HL-60/S4 treated with phorbol 12-myristate 13-acetate at 8.2 ng/mL for 4 days and 3 days (cell line): ENCODE measurements around the gene INO80.

Experiments used
- in situ Hi-C: fragments of 300-500 bp; cut with MboI; formaldehyde crosslinking; loops from 2 replicates; pipeline ENCODE4 v1.15.0; 2022; ENCODE audit warnings: low sequenced_read_pairs

The INO80 gene

GRCh38 chr15:41047474-41047873, 68.6 kb downstream of the INO80 start:
- in situ Hi-C loops = no loop called here

GRCh38 chr15:41043276-41043951, 72.7 kb downstream of the INO80 start:
- in situ Hi-C loops = no loop called here

DNA sequence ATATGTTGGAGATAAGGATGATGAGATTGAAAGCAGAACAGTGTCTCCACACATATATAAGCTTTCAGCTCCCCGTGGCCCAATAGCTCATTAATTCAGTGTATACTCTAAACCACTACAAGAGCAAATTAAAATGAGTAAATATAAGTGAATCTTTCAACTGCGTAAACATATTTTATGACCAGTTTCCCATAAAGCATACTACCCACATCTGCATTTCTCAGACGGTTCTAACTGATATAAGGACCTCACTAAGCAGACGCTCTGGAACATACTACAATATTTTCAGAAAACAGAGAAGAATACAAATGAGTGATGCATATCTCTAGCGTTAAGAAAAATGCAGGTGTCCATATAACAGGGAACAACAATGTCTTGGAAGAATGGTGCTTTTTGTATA, 73.2 kb downstream of the INO80 start:
- in situ Hi-C loops = no loop called here

DNA sequence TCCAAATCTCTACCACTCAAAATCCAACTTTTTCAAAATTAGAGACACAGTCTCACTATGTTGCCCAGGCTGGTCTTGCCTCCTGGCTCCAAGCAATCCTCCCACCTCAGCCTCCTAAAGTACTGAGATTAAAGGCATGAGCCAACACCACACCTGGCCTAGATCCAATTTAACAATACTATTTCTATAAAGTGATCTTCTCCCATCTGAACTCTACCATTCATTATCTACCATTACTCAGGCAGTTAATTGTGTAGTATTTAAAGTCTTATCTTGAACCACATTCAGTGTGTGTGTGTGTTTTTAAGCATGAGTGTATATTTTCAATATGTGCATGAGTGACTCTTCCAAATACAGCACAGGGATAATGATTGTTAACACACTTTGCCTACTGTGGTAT, 77.0 kb downstream of the INO80 start:
- in situ Hi-C loops = no loop called here

- in situ Hi-C loops = no loop called here
These were observed 84.1 kb downstream of the INO80 start for GRCh38 chr15:41032079-41032328.

- in situ Hi-C loops = no loop called here
These were observed 84.6 kb downstream of the INO80 start for GRCh38 chr15:41031232-41032078.

GRCh38 chr15:41028853-41029252, 87.2 kb downstream of the INO80 start:
- in situ Hi-C loops = no loop called here

DNA sequence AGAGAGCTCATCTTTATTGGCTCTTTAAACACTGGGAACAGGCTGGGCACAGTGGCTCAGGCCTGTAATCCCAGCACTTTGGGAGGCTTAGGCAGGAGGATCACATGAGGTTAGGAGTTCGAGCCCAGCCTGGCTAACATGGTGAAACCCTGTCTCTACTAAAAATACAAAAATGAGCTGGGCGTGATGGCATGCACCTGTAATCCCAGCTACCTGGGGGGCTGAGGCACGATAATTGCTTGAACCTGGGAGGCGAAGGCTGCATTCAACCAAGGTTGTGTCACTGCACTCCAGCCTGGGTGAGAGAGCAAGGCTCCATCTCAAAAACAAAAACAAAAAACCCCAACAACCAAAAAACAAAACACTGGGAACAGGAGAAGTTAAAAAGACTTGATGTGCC, 90.7 kb downstream of the INO80 start:
- in situ Hi-C loops = no loop called here

DNA sequence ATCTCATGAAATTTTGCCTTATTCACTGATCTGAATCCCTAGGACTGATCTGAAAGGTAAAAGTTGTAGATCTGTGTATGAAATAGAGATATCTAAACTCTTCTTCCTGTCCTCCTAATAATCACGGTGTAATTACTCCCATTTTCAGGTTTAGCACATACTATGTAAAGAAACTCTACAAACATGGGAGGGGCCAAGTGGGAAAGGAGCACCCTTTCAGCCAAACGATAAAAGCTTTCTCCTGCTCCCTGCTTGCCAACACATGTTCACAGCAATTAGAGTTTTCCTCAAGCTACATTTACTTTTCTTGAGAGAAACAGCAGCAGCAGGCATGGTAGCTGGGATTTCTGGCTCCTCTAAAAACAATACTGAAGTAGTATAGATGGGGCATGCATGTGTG, 91.2 kb downstream of the INO80 start:
- in situ Hi-C loops = no loop called here

DNA sequence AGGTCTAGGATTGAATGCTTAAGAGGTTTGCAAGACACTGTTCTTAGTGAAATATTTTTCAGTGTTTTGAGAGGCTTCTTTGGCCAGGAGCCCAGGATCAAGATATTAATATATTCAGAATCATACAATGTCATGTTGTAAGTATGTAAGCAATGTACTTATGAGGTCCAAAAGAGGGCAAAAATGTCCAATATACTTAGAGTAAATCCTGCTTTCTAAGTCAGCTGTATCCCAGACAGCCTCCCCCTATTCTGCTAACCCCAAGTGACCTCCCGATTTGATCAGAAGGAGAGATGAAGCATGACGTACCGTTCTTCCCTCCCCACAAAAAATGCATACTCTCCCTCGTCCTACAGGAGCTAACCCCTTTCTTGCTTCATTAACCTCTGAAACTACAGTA, 91.9 kb downstream of the INO80 start:
- in situ Hi-C loops = no loop called here

DNA sequence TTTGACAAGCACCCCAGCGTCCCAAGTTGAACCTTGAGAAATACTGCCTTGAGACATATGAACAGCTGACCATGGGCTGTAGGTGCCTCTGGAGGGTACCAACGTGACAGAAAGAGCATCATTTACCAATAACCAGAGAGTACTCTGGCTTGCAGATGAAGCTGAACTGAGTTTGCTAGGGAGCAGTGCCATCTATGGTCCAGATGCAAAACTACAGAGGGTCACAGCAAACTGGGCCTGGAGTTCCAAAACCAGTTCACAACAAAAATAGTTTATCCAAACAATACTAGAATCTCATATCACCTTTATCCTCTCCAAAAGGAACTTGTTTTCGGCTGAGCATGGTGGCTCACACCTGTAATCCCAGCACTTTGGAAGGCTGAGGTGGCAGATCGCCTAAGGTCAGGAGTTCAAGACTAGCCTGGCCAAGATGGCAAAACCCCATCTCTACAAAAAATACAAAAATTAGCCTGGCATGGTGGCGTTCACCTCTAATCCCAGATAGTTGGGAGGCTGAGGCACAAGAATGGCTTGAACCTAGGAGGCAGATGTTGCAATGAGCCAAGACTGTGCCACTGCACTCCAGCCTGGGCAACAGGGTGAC, 93.5 kb downstream of the INO80 start:
- in situ Hi-C loops = no loop called here

- in situ Hi-C loops = no loop called here
These were observed 95.3 kb downstream of the INO80 start for GRCh38 chr15:41020829-41021228.

- in situ Hi-C loops = no loop called here
These were observed 95.8 kb downstream of the INO80 start for GRCh38 chr15:41020311-41020710.

DNA sequence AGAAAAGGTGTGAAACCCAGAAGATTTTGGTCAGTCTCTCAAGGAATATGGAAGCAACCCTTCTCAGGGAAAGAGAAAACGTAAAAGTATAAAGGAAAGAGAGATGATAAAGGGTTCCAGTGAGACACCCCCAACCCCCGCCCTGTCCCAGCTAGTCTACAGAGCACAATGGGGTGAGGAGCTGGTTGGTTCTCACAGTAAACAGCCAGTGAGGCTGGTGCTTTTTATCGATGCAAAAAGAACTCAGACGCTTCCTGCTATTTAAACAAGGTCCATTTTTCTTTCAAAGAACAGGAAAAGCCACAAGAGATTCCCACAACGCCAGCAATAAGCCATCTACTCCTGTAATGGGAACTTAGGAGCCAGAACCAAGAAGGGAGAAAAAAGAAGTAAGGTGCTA, 96.9 kb downstream of the INO80 start:
- in situ Hi-C loops = no loop called here

DNA sequence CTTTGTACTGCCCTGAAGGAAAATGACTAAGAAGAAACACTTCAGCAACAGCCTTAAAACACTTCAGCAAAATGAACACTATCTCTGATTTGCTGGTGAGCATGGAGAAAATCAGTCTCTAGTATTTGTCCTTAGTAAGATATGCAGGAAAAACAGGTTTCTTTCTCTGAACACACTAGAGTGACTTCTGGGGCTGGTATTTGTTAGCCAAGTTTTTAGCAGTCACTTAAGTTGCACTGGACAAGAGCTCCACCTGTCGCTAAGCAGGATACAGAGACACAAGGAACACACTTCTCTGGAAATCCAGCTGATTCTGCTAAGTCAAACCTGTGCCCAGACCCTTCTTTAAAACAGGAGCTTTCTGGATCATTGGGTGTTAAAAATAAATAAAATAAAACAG, 97.5 kb downstream of the INO80 start:
- in situ Hi-C loops = no loop called here

GRCh38 chr15:41017066-41017735, 98.9 kb downstream of the INO80 start:
- in situ Hi-C loops = no loop called here

DNA sequence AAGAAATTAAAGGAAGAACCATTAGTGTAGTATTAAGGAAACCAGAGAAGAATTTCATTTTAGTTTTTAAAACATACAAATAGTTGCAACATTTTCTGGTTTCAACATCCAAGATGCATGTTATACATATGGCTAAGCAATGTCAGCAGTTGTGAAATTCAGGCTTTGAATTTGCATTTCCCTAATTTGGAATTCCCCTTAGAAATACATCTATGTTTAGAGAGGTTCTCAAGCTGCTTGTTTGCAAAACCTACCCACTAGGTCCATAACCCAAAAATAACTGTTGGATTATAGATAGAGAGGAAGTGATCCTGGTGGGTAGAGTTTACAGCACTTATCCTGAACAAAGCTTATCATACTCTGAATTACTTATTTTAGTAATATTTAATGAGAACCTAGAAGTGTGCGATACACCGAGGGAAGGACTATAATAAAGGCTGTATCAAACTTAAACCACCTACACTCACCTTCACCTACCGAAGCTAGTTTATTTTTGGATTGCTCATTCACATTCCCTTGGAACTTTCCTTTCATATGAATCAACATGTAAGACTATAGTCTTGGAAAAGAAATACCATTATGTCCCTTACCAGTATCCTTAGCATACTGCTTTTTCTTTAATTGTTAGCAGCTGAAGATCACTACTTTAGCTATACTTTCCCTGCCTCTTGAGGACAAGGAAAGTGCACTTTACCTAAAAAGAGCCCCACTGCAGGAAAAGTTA, 102.2 kb downstream of the INO80 start:
- in situ Hi-C loops = no loop called here

DNA sequence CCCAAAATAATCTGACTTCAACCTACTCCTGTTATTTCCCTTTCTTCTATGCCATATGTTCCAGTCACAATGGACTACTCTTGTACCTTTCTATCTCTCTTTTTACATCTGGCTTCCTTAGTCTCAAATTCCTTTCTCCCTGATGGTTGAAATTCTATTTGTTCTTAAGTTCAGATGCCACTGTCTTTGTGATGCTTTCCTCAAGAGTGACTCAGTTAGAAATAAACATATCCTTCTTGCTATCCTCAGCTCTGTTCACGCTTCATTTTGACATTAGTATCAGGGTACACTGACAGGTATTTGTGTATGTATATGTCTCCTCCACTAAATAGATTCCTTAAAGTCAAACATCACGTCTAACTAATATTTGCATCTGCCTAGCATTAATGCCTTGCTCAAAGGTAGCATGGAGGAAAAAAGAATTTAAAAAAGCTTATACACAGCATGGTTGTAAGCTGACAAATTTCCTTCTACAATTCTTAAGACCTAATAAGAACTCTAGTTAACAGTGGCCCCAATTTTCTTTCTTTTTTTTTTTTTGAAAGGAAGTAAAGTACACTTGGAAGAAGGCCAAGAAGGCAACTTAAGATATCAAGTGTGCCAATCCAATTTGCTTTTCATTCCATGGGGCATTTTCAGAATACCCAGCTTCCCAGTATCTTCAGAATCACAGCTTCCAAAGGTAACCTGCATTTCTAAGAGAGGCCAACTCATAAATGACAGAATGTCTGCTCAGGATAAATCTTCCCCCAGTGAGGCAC, 104.8 kb downstream of the INO80 start:
- in situ Hi-C loops = no loop called here

- in situ Hi-C loops = no loop called here
These were observed 105.7 kb downstream of the INO80 start for GRCh38 chr15:41010345-41010744.

- in situ Hi-C loops = no loop called here
These were observed 109.6 kb downstream of the INO80 start for GRCh38 chr15:41006479-41006878.
